Measurements from ENCODE around the gene CKMT2. TPM values are rescaled to one million over a fixed set of nuclear protein-coding genes. Genes with fewer than 3 reads are reported as not detected.

CKMT2 gene
- total and polyA plus RNA-seq, 2 of the 8 experiments (the other 6 are each of a cell fraction or from before 2014, with no cell fraction given), result 2.4 to 5.0 TPM

- Histone ChIP-seq H4K8ac (ENCODE audit: extremely low read depth, insufficient read depth, low read length) (no peak overlapping the region), H3K79me1 (ENCODE audit: low read depth, low read length) (no peaks in the 10 kb centered on the region; the same call in 1 of the 2 replicates), H2BK20ac (ENCODE audit: low read length) (no peak overlapping the region), H3K36me3 (ENCODE audit: control insufficient read depth in 2 of 4, insufficient read depth in 4 of 4, low read length in 3 of 4) (no peaks in the 10 kb centered on the region), H3K4me1 (replicated peaks in 1 of 4; ENCODE audit: control insufficient read depth in 3 of 4, insufficient read depth in 4 of 4, low read length in 3 of 4) (peaks cover 3 to 15% (median 5%) of the 10 kb centered on the region in 4 experiments), H3K4ac (replicated peaks; ENCODE audit: insufficient read length, low read depth, low read length) (no peak overlapping the region), H2BK12ac (ENCODE audit: low read depth, low read length) (no peak overlapping the region), H2AFZ (ENCODE audit: low read length) (no peak overlapping the region), H2BK15ac (ENCODE audit: low read length) (no peak overlapping the region), H3K4me3 (ENCODE audit: extremely low read depth in 1 of 4, insufficient read depth in 2 of 4, low read depth in 3 of 4, low read length in 4 of 4) (no peak overlapping the region), H2BK5ac (ENCODE audit: low read depth, low read length) (no peak overlapping the region), H3K23ac (ENCODE audit: insufficient read length) (no peak overlapping the region), H4K5ac (ENCODE audit: insufficient read length, low read depth, low read length) (no peak overlapping the region), H3K27ac (ENCODE audit: low read depth, low read length) (no peak overlapping the region), H3K18ac (ENCODE audit: extremely low read depth, low read length) (no peak overlapping the region), H3K79me2 (ENCODE audit: control insufficient read depth in 1 of 2, insufficient read depth in 2 of 2, low read length in 2 of 2) (no peaks in the 10 kb centered on the region), H2BK120ac (replicated peaks; ENCODE audit: low read depth, low read length) (no peak overlapping the region), H3K56ac (replicated peaks; ENCODE audit: insufficient read length, low read depth, low read length) (no peak overlapping the region), H3K9ac (replicated peaks in 1 of 4; ENCODE audit: extremely low read depth in 1 of 4, low read depth in 3 of 4, low read length in 3 of 4) (no peak overlapping the region), H3K23me2 (ENCODE audit: low read depth, low read length) (peaks cover 2% of the 10 kb centered on the region; the same call in 1 of the 2 replicates), H3K14ac (ENCODE audit: insufficient read length) (no peak overlapping the region), H3K4me2 (ENCODE audit: insufficient read depth in 1 of 2, low read depth in 2 of 2, low read length in 2 of 2) (no peak overlapping the region), H2AK5ac (ENCODE audit: low read depth, low read length) (no peak overlapping the region), H4K20me1 (replicated peaks in 1 of 2; ENCODE audit: control insufficient read depth in 1 of 2, insufficient read depth in 2 of 2, low read length in 2 of 2) (no peaks in the 10 kb centered on the region), H4K91ac (replicated peaks; ENCODE audit: insufficient read length, low read length) (no peak overlapping the region), H3K9me3 (ENCODE audit: insufficient read depth in 2 of 2, low read depth in 1 of 2, low read length in 1 of 2) (no peaks in the 10 kb centered on the region), H3K27me3 (replicated peaks in 1 of 4; ENCODE audit: control insufficient read depth in 3 of 4, extremely low read depth in 1 of 4, insufficient read depth in 3 of 4, low read length in 3 of 4) (no peaks in the 10 kb centered on the region)
- CTCF ChIA-PET (ENCODE audit: partially characterized antibody), result no interaction called here
- 79% methylated on average over 8 of the region's 8 CpGs; no CpG with 5 or more reads in 1 of the 2 experiments for WGBS, 2 experiments (ENCODE audit: extremely low coverage in 1 of 2, insufficient coverage in 1 of 2, insufficient read length in 1 of 2, insufficient replicate concordance in 2 of 2, low coverage in 1 of 2, low lambda C conversion rate in 2 of 2, missing lambda C conversion rate in 1 of 2)
- POLR2A ChIA-PET (ENCODE audit: partially characterized antibody), result no interaction called here
- no peak for DNase-seq (ENCODE audit: low read depth in 1 of 2, low spot score in 2 of 2)
- no peak for FAIRE-seq
- TF ChIP-seq ASH2L (IDR thresholded peaks at IDR 0.05; ENCODE audit: low read length), result no peak
- no peak for TF ChIP-seq NRF1 (IDR thresholded peaks at IDR 0.05; ENCODE audit: low read depth, low read length)
- no peak for TF ChIP-seq SIRT6 (IDR thresholded peaks at IDR 0.05; ENCODE audit: low read length)
- TF ChIP-seq MAFK (IDR thresholded peaks at IDR 0.05; ENCODE audit: low read depth, low read length), result no peak
- TF ChIP-seq PHF8 (conservative IDR thresholded peaks at IDR 0.05; ENCODE audit: low read depth, low read length), result no peak
- TF ChIP-seq KDM1A (IDR thresholded peaks at IDR 0.05; ENCODE audit: borderline replicate concordance, low read length), result no peak
Observed at GRCh38 chr5:81230416-81230815, 2.7 kb upstream of the CKMT2 start.

All from H1 (cell line).